Measurements from ENCODE around the gene BCKDHB.
"Not testable (repeated sequence)": the region's sequence is repeated elsewhere in the genome, so short reads cannot be mapped to it uniquely, and the experiment has no call there.

BCKDHB gene

DNA sequence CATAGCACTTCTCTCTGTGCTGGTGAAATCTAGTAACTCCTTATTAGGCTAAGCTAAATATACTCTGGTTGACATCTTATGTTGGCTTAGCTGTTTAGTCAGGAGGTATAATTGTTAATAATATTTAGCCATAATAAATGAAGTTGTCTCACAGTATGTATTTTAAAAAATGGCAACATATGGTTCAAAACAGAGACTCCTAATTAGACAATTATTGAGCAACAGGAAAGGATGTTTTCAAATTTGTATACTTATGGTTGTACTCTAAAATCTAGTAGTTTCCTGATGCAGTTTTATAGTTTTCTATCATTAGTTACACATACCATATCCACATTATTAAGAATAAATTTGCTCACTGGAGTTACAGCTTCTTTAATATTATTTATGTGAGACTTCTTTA, 150.2 kb downstream of the BCKDHB start:
- DNase-seq (ENCODE audit: low read depth, low spot score), result no peak

DNA sequence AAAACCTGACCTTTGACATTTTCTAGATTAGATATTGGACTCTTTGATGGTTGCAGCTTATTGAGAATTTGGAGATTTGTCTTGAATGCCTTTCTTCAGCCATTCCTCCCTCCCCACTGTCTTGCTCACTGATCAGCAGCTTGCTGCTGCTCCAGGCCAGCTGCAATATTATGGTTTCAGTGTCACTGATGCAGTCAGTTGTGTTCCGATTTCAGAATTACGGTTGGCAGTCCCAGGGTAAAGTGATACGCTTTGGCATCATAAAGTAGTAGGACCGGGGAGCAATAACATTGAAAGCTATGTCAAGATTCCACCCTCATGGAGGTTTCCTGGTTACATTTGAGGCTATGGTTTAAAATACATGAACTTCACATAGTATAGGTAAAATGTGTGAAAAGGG, 152.6 kb downstream of the BCKDHB start:
- DNase-seq (ENCODE audit: low read depth, low spot score), result no peak

DNA sequence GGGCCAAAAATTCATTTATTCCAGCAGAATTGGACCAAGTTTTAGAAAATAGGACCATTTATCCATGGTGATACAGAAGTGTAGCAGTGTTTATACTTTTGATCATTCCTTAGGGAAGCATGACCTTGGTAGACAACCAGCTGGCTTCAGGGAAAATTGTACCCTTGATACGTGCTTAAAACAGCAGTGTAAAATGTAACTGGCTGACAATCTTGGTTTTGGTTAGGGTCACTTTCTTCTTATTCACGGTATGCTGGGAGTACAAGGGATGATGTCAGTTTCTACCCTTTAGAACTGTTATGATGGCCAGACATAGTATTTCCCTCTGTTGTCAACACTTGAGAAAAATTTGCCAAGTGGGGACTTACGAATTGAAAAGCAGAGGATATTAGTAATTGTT, 157.1 kb downstream of the BCKDHB start:
- DNase-seq (ENCODE audit: low read depth, low spot score), result no peak

DNA sequence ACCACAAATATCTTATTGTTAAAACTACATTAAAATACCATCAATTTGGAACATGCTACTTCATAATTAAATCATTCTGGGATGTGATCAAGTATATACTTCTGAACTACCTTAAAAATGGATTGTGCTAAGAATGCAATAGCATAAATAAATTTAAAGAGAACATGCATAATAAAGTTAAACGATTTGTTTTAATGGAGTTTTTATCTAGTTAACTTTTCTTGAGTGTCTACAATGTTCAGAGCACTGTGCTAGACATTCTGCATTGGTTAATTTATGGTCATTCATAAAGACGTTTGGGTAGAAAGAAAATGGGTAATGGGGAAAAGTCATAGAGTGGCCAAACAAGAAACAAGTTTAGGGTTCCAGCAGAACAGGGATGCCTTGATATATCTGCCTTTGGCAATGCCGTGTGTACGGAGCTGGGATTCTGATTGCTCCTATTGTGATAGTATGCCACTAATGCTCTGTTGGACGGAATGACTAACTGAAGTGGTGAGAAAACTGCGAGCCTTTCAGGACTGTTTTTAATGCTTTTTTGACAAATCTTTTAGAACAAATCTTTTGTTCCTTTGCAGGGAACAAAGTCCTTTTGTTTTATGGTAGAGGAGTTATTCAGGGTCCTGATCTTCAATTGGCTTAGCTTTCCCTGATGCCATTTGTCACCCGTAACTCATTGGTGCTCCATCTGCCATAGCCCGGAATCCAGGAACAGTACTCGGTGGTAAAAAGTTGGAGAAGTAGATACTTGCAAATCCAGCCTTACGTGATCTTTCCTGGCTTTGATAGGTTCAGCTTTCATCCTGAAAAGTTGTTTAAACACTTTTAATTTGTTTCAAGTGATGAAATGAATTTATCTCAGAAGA, 162.6 kb downstream of the BCKDHB start:
- DNase-seq (ENCODE audit: low read depth, low spot score), result no peak

DNA sequence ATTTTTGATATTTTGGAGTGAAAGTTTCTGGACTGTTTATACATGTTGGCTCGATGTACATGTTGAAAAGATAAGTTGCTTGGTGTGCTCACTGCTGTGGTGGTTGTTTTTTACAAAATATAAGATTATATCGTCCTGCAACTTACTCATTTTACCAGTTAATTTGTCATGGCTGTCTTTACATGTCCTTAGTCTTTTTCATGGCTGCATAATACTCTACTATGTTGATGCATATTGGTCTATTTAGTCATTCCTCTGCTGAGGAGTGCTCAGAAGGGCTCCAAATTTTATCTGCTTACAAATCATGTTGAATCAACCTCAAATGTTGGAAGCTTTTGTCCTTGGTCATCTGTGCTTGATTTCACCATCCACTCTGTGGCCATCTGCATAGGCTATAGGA, 164.6 kb downstream of the BCKDHB start:
- no peak for DNase-seq (ENCODE audit: low read depth, low spot score)

DNA sequence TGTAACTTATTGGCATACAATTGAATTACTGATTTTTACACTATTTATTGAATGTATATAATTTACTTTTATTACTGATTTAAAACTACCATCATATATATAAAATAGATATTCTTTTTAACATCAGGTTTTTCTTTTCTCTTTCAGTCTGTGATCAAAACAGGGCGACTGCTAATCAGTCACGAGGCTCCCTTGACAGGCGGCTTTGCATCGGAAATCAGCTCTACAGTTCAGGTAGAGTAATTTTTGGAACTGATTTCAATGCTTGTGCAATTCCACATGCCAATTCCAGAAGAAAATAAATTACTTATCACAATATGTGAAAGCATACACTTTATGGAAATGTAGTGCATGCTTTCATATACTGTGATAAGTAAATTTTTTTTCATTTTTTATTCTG, 166.5 kb downstream of the BCKDHB start:
- DNase-seq (ENCODE audit: low read depth, low spot score), result no peak

DNA sequence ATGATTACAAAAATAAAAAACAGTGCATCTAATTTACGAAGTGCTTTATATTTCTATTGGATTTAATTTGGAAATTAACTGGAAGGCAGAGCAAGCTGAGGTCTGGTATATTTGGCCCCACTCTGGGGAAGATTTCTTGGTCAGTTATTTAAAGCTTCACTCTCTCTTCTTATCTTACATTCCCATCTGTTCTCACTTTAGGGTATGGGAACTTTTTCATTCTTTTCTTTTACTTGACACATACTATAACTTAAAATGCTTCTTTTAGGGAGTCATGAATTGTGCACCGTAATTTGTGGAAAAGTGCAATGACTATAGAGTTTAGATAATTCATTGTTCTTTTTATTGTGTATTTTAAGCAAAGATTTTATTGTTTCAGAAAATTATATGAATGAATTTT, 170.4 kb downstream of the BCKDHB start:
- DNase-seq (ENCODE audit: low read depth, low spot score), result no peak

DNA sequence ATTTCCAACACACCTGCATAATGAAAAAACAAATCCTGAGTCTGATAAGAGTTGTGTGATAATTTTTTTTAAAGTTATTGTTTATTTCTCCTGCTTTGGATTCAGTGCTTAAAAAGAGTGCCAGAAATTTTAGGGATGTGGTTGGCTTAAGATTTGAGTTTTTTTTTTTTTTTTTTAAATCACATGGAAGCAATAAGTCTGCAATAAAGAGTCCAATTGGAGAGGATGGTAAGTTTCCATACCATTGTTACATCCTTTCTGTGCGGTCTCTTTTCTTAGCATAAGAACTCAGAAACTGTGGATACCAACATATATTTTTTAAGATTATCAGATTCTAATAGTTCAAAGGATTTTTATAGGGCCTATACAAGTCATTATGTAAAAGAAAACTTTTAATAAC, 171.0 kb downstream of the BCKDHB start:
- DNase-seq (ENCODE audit: low read depth, low spot score), result no peak

DNA sequence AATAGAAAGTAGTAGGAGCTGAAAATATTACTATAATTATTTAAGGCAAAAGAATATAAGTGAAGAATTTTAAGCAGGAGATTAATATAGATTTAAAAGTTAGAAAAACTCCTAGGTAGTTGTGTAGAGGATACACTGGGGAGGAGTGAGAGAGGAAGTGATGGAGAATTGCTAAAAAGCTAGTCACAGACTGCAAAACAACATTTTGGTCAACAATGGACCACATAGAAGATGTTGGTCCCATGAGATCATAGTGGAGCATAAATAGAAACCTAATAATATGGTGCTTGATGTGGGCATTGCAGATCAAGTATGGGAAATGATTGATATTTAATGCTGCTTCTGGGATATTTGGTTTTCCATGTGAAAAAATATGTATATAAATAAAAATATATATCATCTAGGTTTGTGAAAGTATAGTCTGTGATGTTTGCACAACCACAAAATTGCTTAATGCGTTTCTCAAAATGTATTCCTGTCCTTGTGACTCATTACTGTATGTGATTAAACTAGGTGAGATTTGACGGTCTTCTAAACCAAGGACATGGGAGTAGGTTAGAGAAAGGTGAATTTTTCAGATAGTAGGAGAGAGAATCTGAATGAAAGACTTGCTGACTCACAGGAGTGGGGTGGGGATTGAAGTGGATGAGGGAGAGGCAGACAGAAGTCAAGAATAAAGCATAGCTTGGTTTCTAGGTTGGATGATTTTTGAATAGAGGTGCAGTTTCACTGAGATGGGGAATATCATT, 174.0 kb downstream of the BCKDHB start:
- no peak for DNase-seq (ENCODE audit: low read depth, low spot score)

DNA sequence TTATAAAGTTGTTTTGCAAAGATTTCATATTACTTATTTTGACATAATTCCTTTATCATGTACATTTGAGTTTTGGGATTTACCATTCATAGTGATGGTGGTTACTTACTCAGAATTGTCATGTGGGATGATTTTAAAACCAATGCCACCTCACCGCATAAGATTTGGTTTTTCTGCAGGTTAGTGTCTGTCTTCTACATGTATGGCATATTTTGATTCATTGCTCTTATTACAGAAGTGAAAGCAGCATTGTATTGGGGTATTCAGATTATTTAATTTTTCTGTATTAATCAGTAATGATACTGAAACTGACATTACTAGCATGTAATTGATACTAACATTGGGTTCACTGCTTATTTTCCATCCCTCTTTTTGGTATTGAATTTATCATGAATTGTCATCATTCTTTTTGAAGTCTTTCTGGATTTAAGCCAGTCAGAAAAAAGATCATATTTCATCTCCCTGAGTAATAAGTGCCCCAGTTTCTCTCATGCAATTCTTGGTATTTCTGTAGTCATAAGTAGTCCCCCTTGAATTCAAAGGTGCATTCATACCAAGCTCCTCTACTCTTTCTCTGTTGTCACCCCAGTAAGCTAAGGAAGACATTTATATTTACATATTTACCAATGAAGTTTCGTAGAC, 176.6 kb downstream of the BCKDHB start:
- DNase-seq (ENCODE audit: low read depth, low spot score), result peak; percentile 1

DNA sequence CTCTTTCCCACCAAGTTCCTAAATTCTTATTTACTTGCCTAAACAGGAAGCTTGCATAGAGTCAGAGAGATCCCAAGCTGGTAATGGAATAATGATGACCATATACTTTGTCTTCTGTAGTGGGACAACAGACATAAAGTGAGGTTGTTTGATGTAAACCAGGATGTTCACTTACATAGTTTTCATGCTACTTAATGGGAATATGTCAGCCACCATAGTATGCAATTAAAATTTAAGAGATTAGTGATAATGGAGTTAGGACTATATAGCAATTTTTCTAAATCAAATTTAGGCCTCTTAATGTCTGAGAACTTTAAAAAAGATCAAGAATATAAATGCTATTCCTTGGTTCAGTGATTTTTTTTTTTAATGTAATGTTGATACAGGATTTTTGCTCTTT, 180.6 kb downstream of the BCKDHB start:
- DNase-seq (ENCODE audit: low read depth, low spot score), result no peak

DNA sequence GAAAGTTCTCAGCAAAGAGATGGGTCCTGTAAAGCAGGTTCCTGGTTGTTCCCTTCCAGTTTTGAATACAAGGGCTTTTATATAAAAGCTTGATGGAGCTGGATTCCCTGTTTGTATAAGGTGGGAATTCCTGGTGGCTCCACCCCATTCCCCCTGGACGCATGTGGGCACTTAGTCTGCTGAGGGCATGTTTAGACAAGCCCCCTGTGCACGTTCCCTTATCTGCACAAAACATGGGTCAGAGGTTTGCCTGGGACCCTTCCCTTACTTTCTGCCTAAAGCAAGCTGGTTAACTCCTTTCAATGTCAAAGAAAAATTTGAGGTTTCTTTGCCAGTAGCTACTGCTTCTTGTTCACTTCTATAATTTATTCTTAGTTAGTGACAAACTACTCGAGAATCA, 181.1 kb downstream of the BCKDHB start:
- no peak for DNase-seq (ENCODE audit: low read depth, low spot score)

DNA sequence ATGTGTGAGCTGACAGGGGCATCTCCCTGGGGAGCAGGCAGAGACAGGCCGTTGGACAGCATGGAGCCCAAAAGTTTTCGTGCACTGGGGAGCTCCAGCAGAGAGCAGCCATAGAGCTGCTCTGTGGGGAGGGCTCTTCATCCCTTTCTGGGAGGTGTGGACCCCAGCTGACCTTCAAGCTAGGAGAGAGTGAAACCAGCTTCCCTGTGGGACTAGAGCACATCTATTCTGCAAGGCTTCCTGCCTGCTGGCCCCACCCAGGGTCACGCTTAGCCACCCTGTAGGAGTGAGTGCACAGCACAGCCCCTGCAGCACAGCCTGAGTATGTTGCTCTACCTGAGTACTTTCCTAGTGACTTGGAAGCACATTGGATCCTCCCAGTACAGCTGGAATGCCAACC, 183.3 kb downstream of the BCKDHB start:
- no peak for DNase-seq (ENCODE audit: low read depth, low spot score)

DNA sequence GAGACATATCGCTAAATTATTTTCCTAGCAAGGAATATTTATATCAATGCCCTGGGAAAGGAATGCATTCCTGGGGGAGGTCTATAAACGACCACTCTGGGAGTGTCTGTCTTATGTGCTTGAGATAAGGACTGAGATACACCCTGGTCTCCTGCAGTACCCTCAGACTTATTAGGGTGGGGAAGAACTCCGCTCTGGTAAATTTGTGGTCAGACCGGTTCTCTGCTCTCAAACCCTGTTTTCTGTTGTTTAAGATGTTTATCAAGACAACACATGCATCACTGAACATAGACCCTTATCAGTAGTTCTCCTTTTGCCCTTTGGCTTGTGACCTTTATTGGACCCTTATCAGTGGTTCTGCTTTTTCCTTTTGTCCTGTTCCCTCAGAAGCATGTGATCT, 188.1 kb downstream of the BCKDHB start:
- not testable (repeated sequence) for DNase-seq (ENCODE audit: low read depth, low spot score)

DNA sequence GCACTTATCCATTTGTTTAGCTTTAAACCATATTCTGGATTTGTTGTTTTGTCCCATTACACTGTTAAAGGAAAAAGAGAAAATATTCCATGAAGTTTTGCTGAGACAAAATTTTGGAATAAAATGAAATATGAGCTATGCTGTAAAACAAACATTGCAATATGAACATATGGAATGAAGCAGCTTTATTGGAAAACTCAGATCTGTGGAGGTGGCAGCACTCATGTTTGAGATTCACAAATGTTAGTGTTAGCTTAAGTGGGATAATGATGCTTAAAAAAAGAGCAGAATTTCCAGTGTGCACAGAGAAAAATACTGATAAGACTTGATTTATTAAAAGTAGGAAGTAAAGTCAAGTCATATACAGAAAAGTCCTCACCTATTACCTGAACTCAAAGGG, 196.2 kb downstream of the BCKDHB start:
- DNase-seq (ENCODE audit: low read depth, low spot score), result no peak

DNA sequence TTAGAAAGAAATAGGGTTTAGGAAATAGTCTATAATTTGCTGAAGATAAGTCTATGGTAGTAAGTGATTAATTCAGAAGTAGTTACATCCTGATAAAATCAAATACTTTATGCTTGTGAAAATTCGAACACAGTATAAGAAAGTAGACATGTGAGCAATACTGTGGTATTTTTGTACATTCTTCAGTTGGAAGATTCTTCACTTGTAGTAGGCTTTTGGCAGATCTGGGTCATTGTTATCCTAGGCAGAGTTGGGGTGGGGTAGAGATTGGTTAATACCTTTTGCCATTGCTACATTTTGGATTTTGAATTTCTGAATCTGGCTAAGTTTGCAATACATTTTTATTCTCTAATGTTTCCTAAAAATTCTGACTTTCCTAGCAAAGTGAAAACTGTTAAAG, 197.5 kb downstream of the BCKDHB start:
- no peak for DNase-seq (ENCODE audit: low read depth, low spot score)

DNA sequence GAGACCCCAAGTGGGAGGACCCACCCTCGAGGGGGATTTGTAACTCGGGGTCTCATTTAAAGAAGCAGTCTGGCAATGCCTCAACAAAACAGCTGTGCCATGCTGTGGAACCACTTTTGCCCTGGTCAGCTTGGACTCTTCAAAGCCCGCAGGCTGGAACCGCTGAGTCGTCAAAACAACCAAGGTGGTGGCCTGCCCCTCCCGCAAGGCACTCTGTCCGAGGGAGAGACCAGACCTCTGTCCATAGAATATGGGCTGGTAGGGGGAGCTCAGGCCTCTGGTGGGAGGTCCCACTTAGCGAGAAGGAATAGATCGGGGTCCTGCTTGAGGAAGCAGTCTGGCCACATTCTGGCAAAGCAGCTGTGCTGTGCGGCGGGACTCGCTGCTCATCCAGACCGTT, 208.1 kb downstream of the BCKDHB start:
- no peak for DNase-seq (ENCODE audit: low read depth, low spot score)

DNA sequence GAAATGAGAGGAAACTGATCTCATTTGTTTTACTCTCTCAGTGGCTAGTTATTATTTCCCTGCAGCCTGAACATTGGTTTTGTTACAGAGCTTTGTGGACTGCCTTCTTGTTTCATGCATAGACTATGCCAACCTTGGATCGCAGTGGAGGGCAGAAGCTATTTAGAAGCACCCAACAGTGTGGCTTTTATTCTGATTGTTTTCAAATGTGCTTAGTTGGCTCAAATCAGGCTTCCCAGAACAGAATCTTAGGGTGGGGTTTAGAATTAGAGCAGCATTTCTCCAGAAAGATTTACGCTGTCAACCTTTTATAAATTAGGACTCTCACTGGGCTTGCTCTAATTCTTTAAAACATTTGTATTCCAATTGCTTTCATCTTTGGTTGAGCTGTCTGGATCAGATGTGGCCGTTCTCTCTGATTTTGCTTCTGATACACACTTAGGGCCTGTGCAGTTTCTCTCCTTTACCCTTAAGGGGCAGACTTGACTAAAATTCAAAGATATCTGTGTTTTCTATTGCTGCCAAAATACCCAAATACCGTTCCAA, 210.3 kb downstream of the BCKDHB start:
- no peak for DNase-seq (ENCODE audit: low read depth, low spot score)

DNA sequence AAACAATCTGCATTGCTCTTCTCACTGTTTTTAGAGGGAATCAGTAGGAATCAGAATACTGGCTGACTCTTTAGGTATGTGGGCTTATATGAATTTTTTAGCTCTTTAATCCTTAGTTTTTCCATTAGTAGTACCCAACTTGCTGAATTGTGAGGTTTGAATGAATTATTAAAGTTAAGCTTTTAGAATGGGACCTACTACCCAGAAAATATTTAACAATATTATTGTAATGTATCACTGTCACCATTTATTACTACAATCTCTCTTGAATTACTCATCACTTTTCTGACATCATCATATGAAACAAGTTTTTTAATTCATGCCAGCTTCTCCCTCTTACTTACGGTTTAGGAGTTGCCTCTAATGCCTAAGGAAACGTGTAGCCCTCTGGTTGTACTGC, 212.7 kb downstream of the BCKDHB start:
- DNase-seq (ENCODE audit: low read depth, low spot score), result no peak

DNA sequence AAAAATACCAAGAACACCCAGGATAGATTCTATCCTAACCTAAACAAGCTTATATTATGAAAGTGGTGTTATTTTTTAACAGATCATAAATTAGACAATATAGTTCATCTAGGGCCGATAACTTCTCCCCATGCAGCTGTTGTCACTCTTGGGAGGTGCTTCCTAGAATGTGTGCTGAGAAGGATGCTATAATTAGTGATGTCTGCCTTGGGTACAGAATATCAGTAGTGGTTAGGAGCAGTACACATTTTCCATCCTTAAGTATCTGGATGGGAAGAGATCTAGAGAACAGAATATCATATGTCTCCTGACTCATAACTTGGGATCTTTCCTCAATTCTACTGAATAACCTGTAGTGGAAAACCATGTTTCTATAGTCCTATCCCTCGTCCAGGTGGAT, 214.5 kb downstream of the BCKDHB start:
- DNase-seq (ENCODE audit: low read depth, low spot score), result no peak

DNA sequence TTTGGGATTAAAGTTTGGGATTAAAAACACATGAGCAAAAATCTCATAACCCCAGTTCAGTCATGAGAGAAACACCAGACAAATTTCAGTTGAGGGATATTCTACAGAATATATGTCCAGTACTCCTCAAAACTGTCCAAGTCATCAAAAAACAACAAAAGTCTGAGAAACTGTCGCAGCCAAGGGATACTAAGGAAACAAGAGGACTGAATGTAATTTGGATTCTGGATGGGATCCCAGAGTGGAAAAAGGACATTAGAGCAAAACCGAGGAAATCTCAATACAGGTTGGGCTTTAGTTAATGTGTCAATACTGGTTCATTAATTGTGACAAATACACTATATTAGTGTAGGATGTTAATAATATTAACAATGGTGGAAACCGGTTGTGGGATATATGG, 219.3 kb downstream of the BCKDHB start:
- no peak for DNase-seq (ENCODE audit: low read depth, low spot score)

DNA sequence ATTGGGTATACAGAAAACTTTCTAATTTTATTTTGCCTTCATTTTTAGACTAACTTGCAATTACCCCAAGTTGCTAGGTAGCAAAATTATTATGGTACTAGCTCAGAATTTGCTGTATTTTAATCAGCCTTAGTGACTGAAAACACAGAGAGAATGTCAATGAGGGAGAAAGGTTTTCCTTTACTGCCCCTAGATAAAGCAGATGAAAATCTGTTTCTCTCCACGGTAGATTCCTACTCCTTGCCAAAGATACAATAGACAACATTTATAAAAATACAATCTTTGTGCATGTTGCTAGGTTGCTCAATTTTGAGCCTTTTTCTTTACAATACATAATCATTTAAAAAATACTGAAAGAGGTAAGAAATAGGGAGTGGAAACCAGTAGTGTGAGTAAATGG, 222.2 kb downstream of the BCKDHB start:
- DNase-seq (ENCODE audit: low read depth, low spot score), result no peak
